ENCODE data around the gene ZFR2.

GRCh38 chr19:3916033-3916432 lies 47.2 kb upstream of the ZFR2 start:
- no peak for TF ChIP-seq POLR2AphosphoS5 (IDR thresholded peaks at IDR 0.05; ENCODE audit: low read depth, low read length)
- TF ChIP-seq POLR2A (IDR thresholded peaks at IDR 0.05; ENCODE audit: low read depth, low read length) = no peak
- no peak for TF ChIP-seq TAF1 (IDR thresholded peaks at IDR 0.05; ENCODE audit: low read depth, low read length)
- no peak for TF ChIP-seq SPI1 (IDR thresholded peaks at IDR 0.05; ENCODE audit: low read depth, low read length)
- no peak for TF ChIP-seq PAX5 (IDR thresholded peaks at IDR 0.05; ENCODE audit: insufficient read depth, low read length, severe bottlenecking)
